NCI-H345 (cell line): Measurements from ENCODE around the gene KCNK17.
A peak's percentile ranks its signal among the peaks of the same experiment; 100 is the strongest.

Source experiments
- DNase-seq: peaks from one replicate; lab custom pipeline; 2025; lab: John Stamatoyannopoulos, UW

KCNK17 gene

GRCh38 chr6:39335780-39336545 lies 21.7 kb upstream of the KCNK17 start:
- DNase-seq: no peak

GRCh38 chr6:39333644-39334438 lies 19.6 kb upstream of the KCNK17 start:
- no peak for DNase-seq

- peak; percentile 83 for DNase-seq
Observed at GRCh38 chr6:39330476-39330875, 16.3 kb upstream of the KCNK17 start.

- peak; percentile 63 for DNase-seq
Observed at GRCh38 chr6:39330057-39330456, 15.8 kb upstream of the KCNK17 start.

GRCh38 chr6:39328066-39328465 lies 13.8 kb upstream of the KCNK17 start:
- DNase-seq: no peak

GRCh38 chr6:39327507-39327906 lies 13.3 kb upstream of the KCNK17 start:
- peak; percentile 11 for DNase-seq

GRCh38 chr6:39322306-39322850 lies 8.2 kb upstream of the KCNK17 start, which contains the start of gene KCNK16:
TSS of gene KCNK16 (minus strand) at chr6:39322702. CDS start at chr6:39322540, 162 bp downstream.
- peak; percentile 47 for DNase-seq

GRCh38 chr6:39321761-39322160 lies 7.5 kb upstream of the KCNK17 start:
- DNase-seq: no peak

GRCh38 chr6:39320363-39320984 lies 6.3 kb upstream of the KCNK17 start:
- DNase-seq: no peak

GRCh38 chr6:39319621-39320362 lies 5.6 kb upstream of the KCNK17 start:
- DNase-seq: no peak

GRCh38 chr6:39317256-39317655 lies 3.0 kb upstream of the KCNK17 start:
- no peak for DNase-seq

GRCh38 chr6:39313526-39314272 lies 520 bp downstream of the KCNK17 start:
- DNase-seq: no peak

- no peak for DNase-seq
Observed at GRCh38 chr6:39312912-39313525, 1.2 kb downstream of the KCNK17 start.

GRCh38 chr6:39310542-39310941 lies 3.7 kb downstream of the KCNK17 start:
- no peak for DNase-seq

GRCh38 chr6:39309942-39310531 lies 4.2 kb downstream of the KCNK17 start:
- peak; percentile 68 for DNase-seq

- no peak for DNase-seq
Observed at GRCh38 chr6:39307462-39307861, 6.8 kb downstream of the KCNK17 start.

GRCh38 chr6:39304951-39305350 lies 9.3 kb downstream of the KCNK17 start:
- DNase-seq: no peak

- DNase-seq: no peak
Observed at GRCh38 chr6:39303425-39304153, 10.6 kb downstream of the KCNK17 start.

GRCh38 chr6:39302669-39303424 lies 11.4 kb downstream of the KCNK17 start:
- peak; percentile 86 for DNase-seq
